IMR-90 (cell line): ENCODE results near the gene PTPN7. TPM values are rescaled to one million over a fixed set of nuclear protein-coding genes. Genes with fewer than 3 reads are reported as not detected.
"Not testable (repeated sequence)": the region's sequence is repeated elsewhere in the genome, so short reads cannot be mapped to it uniquely, and the experiment has no call there.

ENCODE experiments used
- ATAC-seq: fragments of 200-7000 bp; cut with Tn5 transposase; 2 replicates; pipeline ENCODE4 v1.9.1; 2020; ENCODE audit warnings: low read depth, mild to moderate bottlenecking, moderate library complexity
- BruUV-seq: library from RNA; stranded (reverse); fragments of 400-500 nt; replicated peaks from 2 replicates; lab custom pipeline; 2021; lab: Mats Ljungman, UMichigan
- CTCF ChIA-PET: fragments of 300-600 bp; formaldehyde crosslinking; extraction: SDS; loops from one replicate; lab custom pipeline; 2021; ENCODE audit warnings: antibody characterized with exemption; lab: Yijun Ruan, JAX
- POLR2A ChIA-PET: fragments of 300-600 bp; sonication (Branson Sonifier 250); formaldehyde crosslinking; loops from one replicate; lab custom pipeline; 2022; ENCODE audit warnings: antibody characterized with exemption; ENCODE audit not compliant: unreplicated experiment; lab: Charles Lee
- DNase-seq: peaks from one replicate; pipeline ENCODE4 v3.0.0; 2013
- H2AFZ ChIP-seq: replicated peaks from 2 replicates; pipeline ENCODE3; 2013; ENCODE audit warnings: low read length, mild to moderate bottlenecking; ENCODE audit not compliant: poor library complexity
- H2AK5ac ChIP-seq: 2 replicates; pipeline ENCODE4 v1.6.1; 2013; ENCODE audit warnings: low read depth, low read length, inconsistent platforms
- H2AK9ac ChIP-seq: replicated peaks from 2 replicates; pipeline ENCODE3; 2013; ENCODE audit warnings: mild to moderate bottlenecking, low read depth, low read length, moderate library complexity; ENCODE audit not compliant: poor library complexity
- H2BK120ac ChIP-seq: 2 replicates; pipeline ENCODE4 v1.6.1; 2013; ENCODE audit warnings: low read depth, low read length, inconsistent platforms
- H2BK15ac ChIP-seq: 3 replicates; pipeline ENCODE4 v1.6.1; 2013; ENCODE audit warnings: low read depth, low read length, inconsistent platforms
- H2BK20ac ChIP-seq: 2 replicates; pipeline ENCODE4 v1.6.1; 2013; ENCODE audit warnings: low read depth, mild to moderate bottlenecking, inconsistent platforms, low read length, moderate library complexity
- H2BK5ac ChIP-seq: 2 replicates; pipeline ENCODE4 v1.6.1; 2013; ENCODE audit warnings: mild to moderate bottlenecking, low read depth, low read length, inconsistent platforms; ENCODE audit not compliant: poor library complexity, severe bottlenecking
- H3K14ac ChIP-seq: replicated peaks from 2 replicates; pipeline ENCODE4 v1.6.1; 2013; ENCODE audit warnings: low read depth, low read length, inconsistent platforms
- H3K18ac ChIP-seq: 2 replicates; pipeline ENCODE4 v1.6.1; 2013; ENCODE audit warnings: low read depth, low read length, control low read depth
- H3K23ac ChIP-seq: 2 replicates; pipeline ENCODE4 v1.6.1; 2013; ENCODE audit warnings: low read depth, low read length, inconsistent platforms
- H3K27ac ChIP-seq: 2 replicates; pipeline ENCODE4 v1.5.1; 2013; ENCODE audit warnings: mild to moderate bottlenecking, control low read depth, low read length; ENCODE audit not compliant: insufficient read depth
- H3K27me3 ChIP-seq: 2 replicates; pipeline ENCODE4 v1.6.1; 2013; ENCODE audit warnings: low read length; ENCODE audit not compliant: control insufficient read depth, insufficient read depth
- H3K36me3 ChIP-seq: 2 replicates; pipeline ENCODE4 v1.6.1; 2013; ENCODE audit warnings: low read length, mixed read lengths; ENCODE audit not compliant: control insufficient read depth, insufficient read depth
- H3K4ac ChIP-seq: 2 replicates; pipeline ENCODE4 v1.6.1; 2013; ENCODE audit warnings: low read depth, low read length, inconsistent platforms
- H3K4me1 ChIP-seq: 2 replicates; pipeline ENCODE4 v1.6.1; 2013; ENCODE audit warnings: low read length, mixed read lengths; ENCODE audit not compliant: control insufficient read depth, insufficient read depth
- H3K4me2 ChIP-seq: 2 replicates; pipeline ENCODE4 v1.6.1; 2013; ENCODE audit warnings: low read depth, mild to moderate bottlenecking, control low read depth, low read length, moderate library complexity
- H3K4me3 ChIP-seq: 2 replicates; pipeline ENCODE4 v1.5.1; 2013; ENCODE audit warnings: low read depth, mild to moderate bottlenecking, control low read depth, low read length, moderate library complexity; ENCODE audit not compliant: insufficient read depth
- H3K56ac ChIP-seq: 2 replicates; pipeline ENCODE4 v1.6.1; 2013; ENCODE audit warnings: low read length, inconsistent platforms; ENCODE audit not compliant: insufficient read depth; ENCODE audit errors: extremely low read depth
- H3K79me1 ChIP-seq, 2 experiments: 2 replicates each; pipeline ENCODE4 v1.6.1; 2013; ENCODE audit warnings: low read length in 2 of 2, inconsistent platforms in 1 of 2, low read depth in 1 of 2
- H3K9ac ChIP-seq: 2 replicates; pipeline ENCODE4 v1.6.1; 2013; ENCODE audit warnings: low read depth, low read length, control low read depth
- H3K9me1 ChIP-seq: 2 replicates; pipeline ENCODE4 v1.6.1; 2013; ENCODE audit warnings: low read length, inconsistent platforms; ENCODE audit not compliant: insufficient read depth
- H3K9me3 ChIP-seq: 2 replicates; pipeline ENCODE4 v1.6.1; 2013; ENCODE audit warnings: low read length; ENCODE audit not compliant: control insufficient read depth, insufficient read depth
- H4K20me1 ChIP-seq: 2 replicates; pipeline ENCODE4 v1.6.1; 2013; ENCODE audit warnings: low read length, inconsistent platforms; ENCODE audit not compliant: insufficient read depth
- H4K5ac ChIP-seq: 2 replicates; pipeline ENCODE4 v1.6.1; 2013; ENCODE audit warnings: mild to moderate bottlenecking, low read depth, low read length, control low read depth
- H4K8ac ChIP-seq, 2 experiments: 2 replicates each; pipeline ENCODE4 v1.6.1; 2013; ENCODE audit warnings: low read depth in 2 of 2, low read length in 2 of 2, control low read depth in 1 of 2, inconsistent platforms in 1 of 2
- H4K91ac ChIP-seq: 2 replicates; pipeline ENCODE4 v1.6.1; 2013; ENCODE audit warnings: low read depth, low read length, inconsistent platforms; ENCODE audit not compliant: insufficient read depth
- CHD1 ChIP-seq: IDR thresholded peaks from 2 replicates; pipeline ENCODE4 v1.6.1; 2012; ENCODE audit warnings: low read depth, low read length, improper control_type of control experiment
- FOS ChIP-seq: fragments of 150-350 bp; IDR thresholded peaks from 2 replicates; pipeline ENCODE4 v1.6.1; 2016; ENCODE audit warnings: low read depth, low read length
- MAFK ChIP-seq: IDR thresholded peaks from 2 replicates; pipeline ENCODE4 v1.6.1; 2012; ENCODE audit warnings: low read depth, low read length, improper control_type of control experiment
- RFX5 ChIP-seq: IDR thresholded peaks from 2 replicates; pipeline ENCODE4 v1.8.0; 2012; ENCODE audit warnings: low read depth, mild to moderate bottlenecking, low read length, moderate library complexity
- SMC3 ChIP-seq: fragments of 150-350 bp; IDR thresholded peaks from 2 replicates; pipeline ENCODE4 v1.6.1; 2016; ENCODE audit warnings: low read depth, mild to moderate bottlenecking, antibody characterized with exemption, low read length, moderate library complexity
- WGBS, 2 experiments: methylation state at CpG; one replicate each; pipeline versions ENCODE4 v1.1.5 to v1.1.7; 2013; ENCODE audit warnings: missing lambda C conversion rate in 2 of 2; ENCODE audit not compliant: insufficient read length in 1 of 2; ENCODE audit errors: extremely low coverage in 2 of 2; 5-methylcytosine and 5-hydroxymethylcytosine counted together
- dilution Hi-C: fragments of 300-500 bp; cut with HindIII; formaldehyde crosslinking; loops from one replicate; pipeline ENCODE4 v1.14.3; 2018; ENCODE audit warnings: low sequenced_read_pairs; ENCODE audit not compliant: unreplicated experiment
- in situ Hi-C: fragments of 300-500 bp; cut with MboI; formaldehyde crosslinking; loops from 3 replicates; pipeline ENCODE4 v1.14.3; 2019; ENCODE audit warnings: low sequenced_read_pairs, inconsistent platforms, mixed read lengths
- intact Hi-C: fragments of 100-400 bp; cut with micrococcal nuclease; formaldehyde crosslinking; loops from 2 replicates; pipeline ENCODE4 v1.10.0; 2022
- polyA plus RNA-seq, 3 experiments: library from polyadenylated mRNA; depleted of rRNA; stranded (reverse); fragments of >200 nt; gene quantifications; 2 replicates each; pipeline ENCODE4 v1.2.3, GENCODE V29; 2012; ENCODE audit warnings: low replicate concordance in 1 of 3
- total RNA-seq: library from RNA; depleted of rRNA; stranded (reverse); fragments of >200 nt; gene quantifications from 2 replicates; pipeline ENCODE4 v1.2.3, GENCODE V29; 2012
- TF ChIP-seq, protein P1 (sequence below): conservative IDR thresholded peaks from 2 replicates; pipeline ENCODE4 v1.5.1; 2012; ENCODE audit warnings: mild to moderate bottlenecking, low read depth, low read length, improper control_type of control experiment

PTPN7 gene
- total and polyA plus RNA-seq, 2 of the 4 experiments (the other 2 are of a cell fraction): 0.05 TPM; not detected in 1

DNA sequence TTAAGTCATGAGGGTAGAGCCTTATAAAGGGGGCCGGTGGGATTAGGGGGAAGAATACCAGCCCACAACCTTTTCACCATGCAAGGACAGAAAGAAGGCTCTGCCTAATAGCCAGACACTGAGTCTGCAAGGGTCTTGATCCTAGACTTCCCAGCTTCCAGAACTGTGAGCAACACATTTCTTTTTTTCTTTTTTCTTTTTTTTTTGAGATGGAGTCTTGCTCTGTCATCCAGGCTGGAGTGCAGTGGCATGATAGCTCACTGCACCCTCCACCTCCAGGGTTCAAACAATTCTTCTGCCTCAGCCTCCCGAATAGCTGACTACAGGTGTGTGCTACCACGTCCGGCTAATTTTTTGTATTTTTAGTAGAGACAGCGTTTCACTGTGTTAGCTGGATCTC lies 14.1 kb downstream of the PTPN7 start:
- Histone ChIP-seq H3K18ac (no peak overlapping the region), H2AFZ (no peak overlapping the region), H2BK15ac (no peak overlapping the region), H3K27me3 (peaks cover 8% of the 10 kb centered on the region; the same call in 1 of the 2 replicates), H3K4me2 (no peak overlapping the region), H3K9ac (no peak overlapping the region), H3K23ac (no peak overlapping the region), H3K14ac (no peak overlapping the region), H2BK5ac (no peak overlapping the region), H3K4me1 (peaks cover 4% of the 10 kb centered on the region), H2AK9ac (no peak overlapping the region), H3K36me3 (no peaks in the 10 kb centered on the region), H3K9me1 (peaks cover 5% of the 10 kb centered on the region; the same call in 1 of the 2 replicates), H4K91ac (no peak overlapping the region), H3K56ac (no peak overlapping the region), H3K4ac (no peak overlapping the region), H3K27ac (no peak overlapping the region), H2BK20ac (no peak overlapping the region), H3K9me3 (no peaks in the 10 kb centered on the region), H2BK120ac (no peak overlapping the region), H4K20me1 (peaks cover 23% of the 10 kb centered on the region), H2AK5ac (no peak overlapping the region), H4K8ac (no peak overlapping the region), H3K4me3 (no peak overlapping the region), H3K79me1 (peaks cover 14 to 34% of the 10 kb centered on the region in 2 experiments), H4K5ac (no peak overlapping the region)
- DNase-seq (no peak), ATAC-seq (no peak)
- in situ Hi-C loops: loop anchor here (25.0 kb wide), 1 partner anchor 609 kb away; the partner anchor contains the start of gene NAV1
- ChIA-PET POLR2A (no interaction called here), CTCF (interaction anchor here (0.9 kb wide), 1 partner anchor 8 kb away, joined by 3 read pairs; no protein-coding TSS in a partner anchor)
- dilution Hi-C loops: no loop called here
- no CpG with 5 or more reads among the region's 5 CpGs for WGBS, 2 experiments
- TF ChIP-seq, protein P1, sequence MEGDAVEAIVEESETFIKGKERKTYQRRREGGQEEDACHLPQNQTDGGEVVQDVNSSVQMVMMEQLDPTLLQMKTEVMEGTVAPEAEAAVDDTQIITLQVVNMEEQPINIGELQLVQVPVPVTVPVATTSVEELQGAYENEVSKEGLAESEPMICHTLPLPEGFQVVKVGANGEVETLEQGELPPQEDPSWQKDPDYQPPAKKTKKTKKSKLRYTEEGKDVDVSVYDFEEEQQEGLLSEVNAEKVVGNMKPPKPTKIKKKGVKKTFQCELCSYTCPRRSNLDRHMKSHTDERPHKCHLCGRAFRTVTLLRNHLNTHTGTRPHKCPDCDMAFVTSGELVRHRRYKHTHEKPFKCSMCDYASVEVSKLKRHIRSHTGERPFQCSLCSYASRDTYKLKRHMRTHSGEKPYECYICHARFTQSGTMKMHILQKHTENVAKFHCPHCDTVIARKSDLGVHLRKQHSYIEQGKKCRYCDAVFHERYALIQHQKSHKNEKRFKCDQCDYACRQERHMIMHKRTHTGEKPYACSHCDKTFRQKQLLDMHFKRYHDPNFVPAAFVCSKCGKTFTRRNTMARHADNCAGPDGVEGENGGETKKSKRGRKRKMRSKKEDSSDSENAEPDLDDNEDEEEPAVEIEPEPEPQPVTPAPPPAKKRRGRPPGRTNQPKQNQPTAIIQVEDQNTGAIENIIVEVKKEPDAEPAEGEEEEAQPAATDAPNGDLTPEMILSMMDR: no peak
- TF ChIP-seq MAFK (no peak), FOS (no peak), RFX5 (no peak), CHD1 (no peak), SMC3 (no peak)
- BruUV-seq: no TSS peak
- intact Hi-C loops: no loop called here

DNA sequence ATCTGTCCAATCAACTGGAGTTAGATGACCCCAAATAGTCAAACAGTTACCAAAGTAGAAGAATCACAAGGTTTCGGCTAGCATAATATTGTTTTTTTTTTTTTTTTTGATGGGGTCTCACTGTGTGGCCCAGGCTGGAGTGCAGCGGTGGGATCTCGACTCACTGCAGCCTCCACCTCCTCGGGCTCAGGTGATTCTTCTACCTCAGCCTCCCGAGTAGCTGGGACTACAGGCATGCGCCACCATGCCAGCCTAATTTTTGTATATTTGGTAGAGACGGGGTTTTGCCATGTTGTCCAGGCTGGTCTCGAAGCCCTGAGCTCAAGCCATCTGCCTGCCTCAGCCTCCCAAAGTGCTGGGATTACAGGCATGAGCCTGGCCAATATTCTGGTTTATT lies 14.7 kb downstream of the PTPN7 start:
- H2AFZ ChIP-seq, H3K18ac ChIP-seq, H3K4ac ChIP-seq, H2BK20ac ChIP-seq, BruUV-seq, H4K5ac ChIP-seq, H2AK9ac ChIP-seq, H4K91ac ChIP-seq, H3K4me3 ChIP-seq, H3K4me1 ChIP-seq, POLR2A ChIA-PET, dilution Hi-C loops, ATAC-seq, H2BK15ac ChIP-seq, H3K56ac ChIP-seq, H2BK5ac ChIP-seq, H3K9ac ChIP-seq, H3K9me1 ChIP-seq, H2AK5ac ChIP-seq, H3K4me2 ChIP-seq, H3K9me3 ChIP-seq, H3K27me3 ChIP-seq, H3K23ac ChIP-seq, H3K27ac ChIP-seq, H2BK120ac ChIP-seq, intact Hi-C loops, DNase-seq, H3K36me3 ChIP-seq, H4K8ac ChIP-seq, H3K14ac ChIP-seq: not testable (repeated sequence)
- Histone ChIP-seq H4K20me1 (peaks cover 29% of the 10 kb centered on the region), H3K79me1 (peaks cover 20 to 39% of the 10 kb centered on the region in 2 experiments)
- in situ Hi-C loops: loop anchor here (25.0 kb wide), 1 partner anchor 608 kb away; the partner anchor contains the start of gene NAV1
- 86% methylated on average over 1 of the region's 8 CpGs; no CpG with 5 or more reads in 1 of the 2 experiments for WGBS, 2 experiments
- CTCF ChIA-PET: interaction anchor here (0.9 kb wide), 1 partner anchor 9 kb away, joined by 3 read pairs; no protein-coding TSS in a partner anchor
